Mammary epithelial cell (primary cell): ENCODE results near the gene SCEL.

Source experiments
- EZH2 ChIP-seq: IDR thresholded peaks from 2 replicates; pipeline ENCODE4 v1.6.1; 2012; ENCODE audit warnings: low read length, inconsistent platforms, borderline replicate concordance
- TF ChIP-seq, protein P1 (sequence below), 2 donors: IDR thresholded peaks in 1 of 2; conservative IDR thresholded peaks in 1 of 2; 2 replicates each; pipeline ENCODE4 v1.5.1; 2011 to 2012; ENCODE audit warnings: inconsistent platforms in 2 of 2, low read length in 2 of 2, mild to moderate bottlenecking in 2 of 2, control low read depth in 1 of 2, low read depth in 1 of 2; ENCODE audit not compliant: insufficient read depth in 1 of 2; ENCODE audit errors: extremely low read depth in 1 of 2

DNA sequence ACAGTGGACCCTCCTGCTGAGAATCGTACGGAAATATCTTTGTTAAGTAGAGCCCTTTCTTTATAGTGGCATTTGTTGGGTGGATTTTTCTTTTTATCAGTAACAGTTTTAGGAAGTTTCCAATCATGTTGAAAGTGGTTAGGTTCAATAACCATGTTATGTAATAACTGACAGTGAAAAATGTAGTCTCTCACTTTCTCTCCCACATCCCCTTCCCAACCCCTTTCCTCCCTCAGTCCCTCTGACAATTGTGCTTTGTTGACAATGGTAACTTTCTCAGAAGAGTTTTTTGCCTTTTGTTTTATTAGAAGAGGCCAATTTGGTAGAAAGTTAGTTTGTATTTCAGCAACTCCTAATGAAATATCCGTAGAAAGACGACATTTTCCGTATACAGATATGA lies 84.1 kb downstream of the SCEL start:
- TF ChIP-seq, protein P1, sequence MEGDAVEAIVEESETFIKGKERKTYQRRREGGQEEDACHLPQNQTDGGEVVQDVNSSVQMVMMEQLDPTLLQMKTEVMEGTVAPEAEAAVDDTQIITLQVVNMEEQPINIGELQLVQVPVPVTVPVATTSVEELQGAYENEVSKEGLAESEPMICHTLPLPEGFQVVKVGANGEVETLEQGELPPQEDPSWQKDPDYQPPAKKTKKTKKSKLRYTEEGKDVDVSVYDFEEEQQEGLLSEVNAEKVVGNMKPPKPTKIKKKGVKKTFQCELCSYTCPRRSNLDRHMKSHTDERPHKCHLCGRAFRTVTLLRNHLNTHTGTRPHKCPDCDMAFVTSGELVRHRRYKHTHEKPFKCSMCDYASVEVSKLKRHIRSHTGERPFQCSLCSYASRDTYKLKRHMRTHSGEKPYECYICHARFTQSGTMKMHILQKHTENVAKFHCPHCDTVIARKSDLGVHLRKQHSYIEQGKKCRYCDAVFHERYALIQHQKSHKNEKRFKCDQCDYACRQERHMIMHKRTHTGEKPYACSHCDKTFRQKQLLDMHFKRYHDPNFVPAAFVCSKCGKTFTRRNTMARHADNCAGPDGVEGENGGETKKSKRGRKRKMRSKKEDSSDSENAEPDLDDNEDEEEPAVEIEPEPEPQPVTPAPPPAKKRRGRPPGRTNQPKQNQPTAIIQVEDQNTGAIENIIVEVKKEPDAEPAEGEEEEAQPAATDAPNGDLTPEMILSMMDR (conservative IDR thresholded peaks at IDR 0.05 in 1 of 2, IDR thresholded peaks at IDR 0.05 in 1 of 2; ENCODE audit: extremely low read depth in 1 of 2, insufficient read depth in 1 of 2, low read depth in 1 of 2, low read length in 2 of 2), result no peak
- no peak for TF ChIP-seq EZH2
